ENCODE data around the gene CNTFR.

Gene CNTFR

DNA sequence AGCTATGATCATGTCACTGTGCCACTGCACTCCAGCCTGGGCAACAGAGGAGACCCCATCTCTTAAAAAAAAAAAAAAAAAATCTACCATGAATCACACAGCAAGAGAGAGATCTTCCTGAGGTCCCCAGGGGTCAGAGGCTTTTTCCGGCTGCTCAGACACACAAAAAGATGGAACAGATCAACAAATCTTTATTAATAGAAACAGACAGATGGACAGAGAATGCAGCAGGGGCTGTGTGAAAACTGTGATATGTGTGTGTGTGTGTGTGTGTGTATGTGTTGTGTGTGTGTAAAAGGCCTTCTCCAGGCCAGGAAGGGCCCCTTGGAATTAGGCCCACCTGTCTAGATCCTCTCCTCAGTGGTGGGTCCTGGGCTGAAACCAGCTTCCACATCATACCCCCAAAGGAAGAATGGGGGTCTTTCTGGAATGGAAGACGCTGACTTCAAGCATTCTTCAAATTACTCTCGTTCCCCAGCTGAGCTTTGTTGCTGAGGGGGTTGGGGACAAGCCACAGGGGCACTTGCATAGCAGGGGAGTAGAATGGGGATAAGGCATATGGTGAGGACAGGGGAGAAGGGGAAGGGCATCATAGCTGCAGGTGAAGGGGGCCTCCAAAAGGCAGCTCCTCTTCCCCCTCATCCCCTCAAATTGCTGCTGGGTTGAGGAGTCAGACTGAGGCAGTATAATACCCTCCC lies 45.2 kb upstream of the CNTFR start:
- TF ChIP-seq, protein P1, sequence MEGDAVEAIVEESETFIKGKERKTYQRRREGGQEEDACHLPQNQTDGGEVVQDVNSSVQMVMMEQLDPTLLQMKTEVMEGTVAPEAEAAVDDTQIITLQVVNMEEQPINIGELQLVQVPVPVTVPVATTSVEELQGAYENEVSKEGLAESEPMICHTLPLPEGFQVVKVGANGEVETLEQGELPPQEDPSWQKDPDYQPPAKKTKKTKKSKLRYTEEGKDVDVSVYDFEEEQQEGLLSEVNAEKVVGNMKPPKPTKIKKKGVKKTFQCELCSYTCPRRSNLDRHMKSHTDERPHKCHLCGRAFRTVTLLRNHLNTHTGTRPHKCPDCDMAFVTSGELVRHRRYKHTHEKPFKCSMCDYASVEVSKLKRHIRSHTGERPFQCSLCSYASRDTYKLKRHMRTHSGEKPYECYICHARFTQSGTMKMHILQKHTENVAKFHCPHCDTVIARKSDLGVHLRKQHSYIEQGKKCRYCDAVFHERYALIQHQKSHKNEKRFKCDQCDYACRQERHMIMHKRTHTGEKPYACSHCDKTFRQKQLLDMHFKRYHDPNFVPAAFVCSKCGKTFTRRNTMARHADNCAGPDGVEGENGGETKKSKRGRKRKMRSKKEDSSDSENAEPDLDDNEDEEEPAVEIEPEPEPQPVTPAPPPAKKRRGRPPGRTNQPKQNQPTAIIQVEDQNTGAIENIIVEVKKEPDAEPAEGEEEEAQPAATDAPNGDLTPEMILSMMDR (conservative IDR thresholded peaks at IDR 0.05; ENCODE audit: low read depth, low read length): no peak
- H3K4me3 ChIP-seq (ENCODE audit: low read length): no peak overlapping the region
- DNase-seq (ENCODE audit: low read depth): no peak

DNA sequence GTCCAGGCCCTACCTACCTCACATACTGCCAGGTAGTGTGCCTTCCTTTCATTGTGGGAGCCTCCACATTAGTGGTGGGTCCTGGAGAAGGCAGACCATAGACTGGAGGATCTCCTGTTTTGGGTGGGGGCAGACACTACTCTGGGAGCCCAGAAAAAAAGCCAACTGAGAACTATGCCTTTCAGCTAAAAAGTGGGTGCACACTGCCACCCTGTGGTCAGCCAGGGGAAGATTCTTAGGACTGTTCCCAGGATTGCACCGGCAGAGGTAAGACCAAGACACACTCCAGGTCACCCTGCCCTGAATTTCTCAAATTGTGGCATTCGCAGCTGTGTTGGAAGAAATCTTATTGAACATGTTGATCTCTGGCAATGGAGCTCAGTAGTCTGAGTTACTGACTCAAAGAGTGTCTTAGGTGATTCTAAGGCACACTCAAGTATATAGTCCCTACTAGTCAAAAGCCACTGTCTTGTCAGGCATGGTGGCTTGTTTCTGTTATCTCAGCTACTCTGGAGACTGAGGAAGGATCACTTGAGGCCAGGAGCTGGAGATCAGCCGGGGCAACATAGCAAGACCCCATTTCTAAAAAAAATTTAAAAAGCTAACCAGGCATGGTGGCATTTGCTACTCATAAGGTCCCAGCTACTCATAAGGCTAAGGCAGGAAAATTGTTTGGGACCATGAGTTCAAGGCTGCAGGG lies 44.5 kb upstream of the CNTFR start:
- H3K4me3 ChIP-seq (ENCODE audit: low read length): no peak overlapping the region
- no peak for DNase-seq (ENCODE audit: low read depth)

DNA sequence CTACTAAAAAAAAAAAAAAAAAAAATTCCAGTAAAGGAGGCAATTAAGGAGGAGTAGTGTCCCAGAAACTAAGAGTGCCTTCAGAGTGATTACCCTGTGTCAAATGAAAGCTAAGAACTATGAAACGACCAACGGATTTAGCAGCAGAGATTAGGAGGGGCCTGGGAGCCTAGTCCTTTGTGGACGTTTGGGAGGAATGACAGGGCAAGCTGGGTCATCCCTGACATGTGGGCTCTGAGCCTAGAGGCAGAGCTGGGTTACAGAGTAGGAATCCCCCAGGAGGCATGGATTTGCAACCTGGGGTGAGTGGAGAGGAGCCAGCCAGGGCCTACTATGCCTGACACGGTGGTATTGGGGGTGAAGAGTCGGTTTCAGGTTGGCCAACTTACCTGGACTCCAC lies 43.6 kb upstream of the CNTFR start:
- TF ChIP-seq, protein P1 (conservative IDR thresholded peaks at IDR 0.05; ENCODE audit: low read depth, low read length): no peak
- DNase-seq (ENCODE audit: low read depth): no peak

More for the DNA sequence above, 44.5 kb upstream of the CNTFR start:
- TF ChIP-seq, protein P1 (conservative IDR thresholded peaks at IDR 0.05; ENCODE audit: low read depth, low read length): peak; percentile 85

DNA sequence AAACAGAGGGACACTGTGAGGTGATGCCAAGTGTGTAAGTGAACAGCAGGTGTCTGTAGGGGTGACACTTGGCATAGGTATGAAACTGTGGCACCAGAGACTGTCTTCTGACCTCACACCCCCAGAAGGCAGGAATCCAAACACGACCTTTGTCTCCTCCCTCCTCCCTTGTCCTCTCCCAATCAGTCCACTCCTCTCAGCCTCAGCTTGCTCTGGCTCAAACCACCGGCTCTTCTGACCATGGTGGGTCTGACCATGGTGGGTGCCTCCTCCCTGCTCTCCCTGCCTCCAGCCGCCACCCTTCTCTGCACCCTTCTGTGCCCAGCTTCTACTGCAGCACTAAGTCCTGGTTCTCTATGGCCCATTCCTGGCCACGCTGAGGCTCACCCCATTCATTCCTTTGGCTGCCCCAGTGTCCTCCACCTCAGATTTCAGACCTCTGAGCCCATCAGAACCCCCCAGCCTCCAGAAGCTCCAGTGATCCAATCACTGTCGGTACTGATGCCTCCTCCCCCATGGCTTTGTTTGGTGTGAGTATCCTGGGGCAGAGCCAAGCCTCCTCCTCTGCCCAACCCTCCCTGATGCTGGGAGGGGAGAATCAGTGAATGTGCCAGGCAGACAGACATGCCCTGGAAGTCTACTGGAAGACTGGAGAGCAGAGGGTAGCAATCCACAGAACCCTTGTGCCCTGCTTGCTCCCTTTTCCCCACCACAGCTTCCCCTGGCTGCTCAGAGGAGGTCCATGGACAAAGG lies 41.1 kb upstream of the CNTFR start:
- TF ChIP-seq, protein P1 (conservative IDR thresholded peaks at IDR 0.05; ENCODE audit: low read depth, low read length): no peak
- H3K4me3 ChIP-seq (ENCODE audit: low read length): no peak overlapping the region
- DNase-seq (ENCODE audit: low read depth): no peak

More for the DNA sequence above, 43.6 kb upstream of the CNTFR start:
- H3K4me3 ChIP-seq (ENCODE audit: low read length): no peak overlapping the region

DNA sequence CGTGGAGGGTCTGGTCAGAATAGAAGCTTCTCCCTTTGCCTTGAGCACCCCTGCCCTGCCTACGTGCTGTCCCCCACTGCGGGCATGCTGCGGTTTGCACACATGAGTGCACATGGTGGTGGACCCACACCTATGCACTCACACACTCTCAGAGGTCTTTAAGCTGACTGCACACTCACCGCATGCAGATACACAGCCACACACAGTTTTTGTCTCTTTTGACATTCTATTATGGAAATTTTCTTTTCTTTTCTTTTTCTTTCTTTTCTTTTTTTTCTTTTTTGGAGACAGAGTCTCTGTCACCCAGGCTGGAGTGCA lies 39.9 kb upstream of the CNTFR start:
- no peak for DNase-seq (ENCODE audit: low read depth)
- no peak overlapping the region for H3K4me3 ChIP-seq (ENCODE audit: low read length)
- TF ChIP-seq, protein P1 (conservative IDR thresholded peaks at IDR 0.05; ENCODE audit: low read depth, low read length): no peak

DNA sequence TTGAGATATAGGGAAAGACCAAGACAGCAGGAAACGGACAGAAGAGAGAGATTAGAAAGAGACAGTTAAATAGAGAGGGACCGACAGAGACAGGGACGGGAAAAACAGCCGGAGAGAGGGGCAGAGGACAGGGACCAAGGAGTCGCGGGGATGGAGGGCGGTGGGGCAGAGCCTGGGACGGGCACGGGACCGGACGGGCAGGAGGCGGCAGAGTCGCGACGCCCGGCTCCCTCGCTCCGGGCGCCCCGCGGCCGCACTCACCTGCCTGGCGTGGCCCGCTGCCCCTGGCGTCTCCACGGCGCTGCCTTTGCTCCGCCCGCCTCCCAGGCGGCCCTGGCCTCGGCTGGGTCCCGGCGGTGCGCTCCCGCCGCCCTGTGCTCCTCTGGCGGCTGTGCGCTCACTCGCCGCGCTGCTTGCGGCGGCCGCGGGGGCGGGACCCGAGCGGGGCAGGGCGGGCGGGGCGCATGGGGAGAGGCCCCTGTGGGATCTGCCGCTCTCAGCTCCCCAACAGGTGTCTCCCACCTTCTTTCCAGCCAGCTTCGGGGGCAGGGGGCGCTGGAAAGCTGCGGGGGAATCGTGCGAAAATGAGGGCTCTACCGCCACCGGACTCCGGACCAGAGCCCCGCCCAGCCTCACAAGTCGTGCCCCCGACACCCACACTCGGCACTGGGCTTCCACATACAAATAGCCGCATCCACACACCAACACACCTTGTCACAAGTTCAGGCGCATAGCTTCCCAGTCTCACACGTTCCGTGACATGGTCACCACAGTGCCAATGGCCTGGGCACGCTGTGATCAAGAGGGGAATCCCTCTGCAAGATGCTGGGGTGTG lies 39.3 kb upstream of the CNTFR start, which contains the start of gene ARID3C:
Gene ARID3C (minus strand): TSS at position 411 of the 835 bp plus-strand sequence. CDS start 1,052 bp downstream, outside the sequence.
- TF ChIP-seq, protein P1 (conservative IDR thresholded peaks at IDR 0.05; ENCODE audit: low read depth, low read length): no peak
- peak within 1 kb of the TSS; percentile 19 for H3K4me3 ChIP-seq (ENCODE audit: low read length)
- DNase-seq (ENCODE audit: low read depth): no peak

Data from retinal pigment epithelial cell (primary cell).